Stimulated activated CD4-positive, alpha-beta T cell treated with anti-CD3 and anti-CD28 coated beads, Interleukin-1b, Interleukin-23, amount 100 ng/mL, for 24 hours (primary cell): Measurements from ENCODE around the gene HOATZ.
A peak's percentile ranks its signal among the peaks of the same experiment; 100 is the strongest.

Experiments
- DNase-seq, 4 experiments: peaks; one replicate each; pipeline ENCODE4 v3.0.0-alpha.2; 2020; ENCODE audit warnings: low read depth in 4 of 4, low spot score in 1 of 4

The HOATZ gene

GRCh38 chr11:111548525-111548924, 33.9 kb downstream of the HOATZ start:
- no peak for DNase-seq

GRCh38 chr11:111549196-111549868, 34.8 kb downstream of the HOATZ start:
- no peak for DNase-seq

GRCh38 chr11:111549869-111550203, 35.3 kb downstream of the HOATZ start:
- no peak for DNase-seq

- DNase-seq = no peak
These were observed 35.7 kb downstream of the HOATZ start for GRCh38 chr11:111550258-111550657.

- no peak for DNase-seq
These were observed 40.0 kb downstream of the HOATZ start for GRCh38 chr11:111554532-111554931.

DNA sequence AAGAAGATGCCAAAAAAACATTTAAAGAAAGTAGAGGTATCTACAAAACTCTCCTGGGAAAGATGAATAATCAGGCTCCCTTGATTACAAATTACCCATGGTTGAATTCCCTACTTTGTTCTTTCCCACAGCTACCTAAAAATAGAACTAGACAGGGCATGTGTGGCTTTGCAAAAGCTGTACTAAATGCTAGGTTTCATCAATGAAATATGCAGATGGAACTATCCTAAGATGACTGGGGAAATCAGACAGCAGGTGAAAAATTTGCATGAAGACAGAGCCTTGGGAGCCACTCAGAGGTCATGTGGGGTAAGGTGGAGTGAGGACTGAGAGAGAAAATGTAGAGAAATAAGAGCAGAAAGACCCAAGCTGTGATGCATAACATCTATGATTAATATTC, 40.7 kb downstream of the HOATZ start:
- DNase-seq = no peak

DNA sequence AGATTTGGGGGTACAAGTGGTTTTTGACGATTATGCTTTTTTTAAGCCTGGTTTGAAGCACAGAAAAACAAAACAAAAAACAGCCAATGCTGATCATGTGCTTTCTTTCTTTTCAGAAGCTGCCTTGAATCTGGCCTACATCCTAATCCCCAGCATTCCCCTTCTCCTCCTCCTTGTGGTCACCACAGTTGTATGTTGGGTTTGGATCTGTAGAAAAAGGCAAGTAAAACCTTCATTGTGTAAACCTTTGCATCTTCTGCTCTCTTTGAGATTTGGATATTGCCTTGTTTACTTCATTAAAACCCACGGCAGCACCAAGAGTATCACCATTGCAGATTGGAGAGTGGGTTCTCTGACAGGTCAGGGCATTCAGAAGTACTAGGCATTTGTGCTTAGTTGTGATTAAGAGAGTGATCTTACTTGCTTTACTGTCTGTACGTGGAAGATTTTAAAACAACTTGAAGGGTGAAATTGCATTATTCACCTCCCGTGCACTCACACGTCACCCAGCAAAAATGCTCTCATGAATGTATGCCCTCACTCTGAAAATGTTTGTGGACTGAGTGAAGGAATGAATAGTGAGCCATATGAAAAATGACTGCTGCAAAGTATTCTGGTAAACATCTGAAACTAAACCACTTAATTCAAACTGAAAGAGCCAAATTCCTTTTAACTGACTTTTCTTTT, 43.0 kb downstream of the HOATZ start:
- no peak for DNase-seq

DNA sequence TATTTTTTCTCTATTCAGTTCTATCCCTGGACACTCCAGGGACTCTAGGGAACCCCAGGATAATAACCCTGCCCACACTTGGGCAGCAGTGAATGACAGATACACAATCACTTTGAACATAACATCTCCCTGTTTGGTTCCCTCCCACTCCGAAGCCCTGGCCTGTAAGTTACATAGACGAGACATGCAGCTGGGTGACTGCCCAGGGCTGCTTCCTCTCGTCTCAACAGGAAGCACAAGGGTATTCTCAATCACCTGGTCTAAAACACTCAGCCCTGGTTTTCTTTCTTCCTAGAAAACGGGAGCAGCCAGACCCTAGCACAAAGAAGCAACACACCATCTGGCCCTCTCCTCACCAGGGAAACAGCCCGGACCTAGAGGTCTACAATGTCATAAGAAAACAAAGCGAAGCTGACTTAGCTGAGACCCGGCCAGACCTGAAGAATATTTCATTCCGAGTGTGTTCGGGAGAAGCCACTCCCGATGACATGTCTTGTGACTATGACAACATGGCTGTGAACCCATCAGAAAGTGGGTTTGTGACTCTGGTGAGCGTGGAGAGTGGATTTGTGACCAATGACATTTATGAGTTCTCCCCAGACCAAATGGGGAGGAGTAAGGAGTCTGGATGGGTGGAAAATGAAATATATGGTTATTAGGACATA, 45.4 kb downstream of the HOATZ start:
- no peak for DNase-seq

- DNase-seq = no peak
These were observed 46.2 kb downstream of the HOATZ start for GRCh38 chr11:111560800-111561199.

DNA sequence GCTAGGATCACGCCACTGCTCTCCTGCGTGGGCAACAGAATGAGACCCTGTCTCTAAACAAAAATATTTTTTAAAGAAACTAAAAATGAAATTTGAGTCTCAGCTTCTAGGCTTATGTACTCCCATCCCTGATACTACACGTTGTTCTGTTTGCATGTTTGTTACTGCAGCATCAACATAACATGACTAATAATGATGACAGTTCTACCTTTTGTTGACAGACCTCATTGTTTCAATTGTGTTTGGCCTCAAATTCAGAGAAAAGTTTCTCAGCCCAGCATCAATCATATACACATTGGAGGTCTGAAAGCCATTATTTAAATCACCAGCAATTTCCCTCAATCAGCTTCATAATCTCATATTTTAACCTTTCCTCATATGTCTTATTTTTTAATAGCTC, 46.7 kb downstream of the HOATZ start:
- DNase-seq = no peak

DNA sequence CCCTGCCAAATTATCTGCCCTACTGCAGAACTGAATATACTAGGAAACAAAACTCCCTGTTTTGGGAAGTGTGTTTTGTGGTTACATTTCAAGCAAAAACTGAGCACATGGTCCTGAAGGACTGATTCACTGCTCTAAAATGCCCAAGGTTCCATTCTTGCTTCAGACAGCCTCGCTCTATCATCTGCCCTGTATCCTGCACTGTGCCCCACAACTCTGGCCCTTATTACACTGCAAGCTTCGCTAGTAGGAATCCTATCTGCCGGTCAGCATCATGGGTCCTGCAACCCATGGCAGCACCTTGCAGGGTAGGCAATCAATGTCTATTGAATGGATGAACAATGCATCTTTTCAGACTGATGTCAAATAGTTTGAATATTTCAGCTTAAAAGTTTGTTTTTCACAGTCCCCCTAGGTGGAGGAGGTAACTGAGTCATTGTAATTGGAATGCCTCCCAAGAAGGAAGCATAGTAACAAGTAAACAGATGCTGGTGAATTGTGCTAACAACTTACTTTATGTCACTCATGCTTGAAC, 47.3 kb downstream of the HOATZ start:
- DNase-seq = no peak

- no peak for DNase-seq
These were observed 48.3 kb downstream of the HOATZ start for GRCh38 chr11:111562692-111563389.

DNA sequence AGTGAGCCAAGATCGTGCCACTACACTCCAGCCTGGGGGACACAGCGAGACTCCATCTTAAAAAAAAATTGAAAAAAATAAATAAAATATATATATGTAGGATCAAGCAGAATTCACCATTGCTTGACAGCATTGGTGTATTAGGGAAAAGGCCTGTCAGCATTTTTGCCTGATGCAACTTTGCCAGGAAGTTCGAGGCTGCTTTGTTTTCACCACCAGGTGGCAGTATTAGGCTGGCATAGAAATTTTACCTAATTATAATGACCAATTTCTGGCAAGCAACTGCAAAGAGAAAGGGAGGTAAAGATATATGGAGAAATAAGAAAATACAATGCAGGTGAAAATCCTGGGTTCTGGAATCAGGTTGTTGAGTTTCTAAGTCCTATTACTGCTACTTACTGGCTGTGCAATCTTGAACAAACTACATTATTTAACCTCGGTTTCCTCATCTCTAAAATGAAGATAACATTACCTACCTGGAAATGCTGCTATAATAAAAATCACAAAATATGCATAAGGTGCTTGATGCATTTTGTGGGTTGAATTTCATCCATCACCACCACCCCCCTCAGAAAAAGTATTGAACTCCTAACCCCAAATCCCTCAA, 50.6 kb downstream of the HOATZ start:
- peak; percentile 38 to 49 (median 45) for DNase-seq

- no peak for DNase-seq
These were observed 51.7 kb downstream of the HOATZ start for GRCh38 chr11:111566324-111566723.

DNA sequence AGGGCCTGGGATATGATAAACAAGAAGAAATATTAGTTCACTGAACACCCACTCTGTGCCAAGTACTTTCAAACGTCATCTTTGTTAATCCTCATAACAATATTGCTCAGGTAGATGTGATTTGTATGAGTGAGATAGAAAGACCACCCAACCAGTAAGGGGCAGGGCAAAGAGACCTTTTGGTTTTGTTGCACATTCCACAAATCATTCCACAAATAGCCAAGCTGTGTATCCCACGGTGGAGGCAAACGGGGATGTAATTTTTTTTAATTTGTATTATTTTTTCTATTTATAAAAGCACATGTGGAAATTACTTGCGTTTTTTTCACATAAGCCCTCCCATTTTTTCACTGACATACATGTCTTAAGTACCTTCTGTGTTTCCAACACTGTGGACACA, 54.9 kb downstream of the HOATZ start:
- DNase-seq = no peak

DNA sequence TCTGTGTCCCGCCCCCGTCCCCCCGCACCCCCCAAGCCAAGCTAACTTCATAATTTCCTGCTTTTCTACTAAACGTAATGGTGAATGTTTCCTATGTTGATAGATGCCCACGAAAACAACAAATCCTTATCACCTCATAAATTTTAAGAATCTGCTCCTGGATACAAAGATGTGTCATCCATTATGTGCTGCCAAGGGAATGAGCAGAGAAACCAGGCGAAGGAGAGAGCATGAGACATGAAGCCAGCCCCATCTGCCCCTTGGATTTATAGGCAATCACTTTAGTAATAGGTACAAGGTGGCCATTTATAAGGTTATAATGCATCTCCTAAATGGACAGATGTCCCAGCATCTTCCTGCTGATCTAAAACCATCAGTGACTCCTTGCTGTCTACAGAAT, 56.2 kb downstream of the HOATZ start:
- no peak for DNase-seq

GRCh38 chr11:111571829-111572501, 57.4 kb downstream of the HOATZ start:
- DNase-seq = no peak

GRCh38 chr11:111572581-111572980, 58.0 kb downstream of the HOATZ start:
- no peak for DNase-seq

- no peak for DNase-seq
These were observed 59.3 kb downstream of the HOATZ start for GRCh38 chr11:111573821-111574249.

- DNase-seq = no peak
These were observed 60.0 kb downstream of the HOATZ start for GRCh38 chr11:111574373-111575225.
